ENCODE results near the gene KCNQ5. TPM values are rescaled to one million over a fixed set of nuclear protein-coding genes. Genes with fewer than 3 reads are reported as not detected.

KCNQ5 gene
- total and polyA plus RNA-seq, 2 of the 8 experiments (the other 6 are each of a cell fraction or from before 2014, with no cell fraction given): 0.83 to 1.2 TPM

DNA sequence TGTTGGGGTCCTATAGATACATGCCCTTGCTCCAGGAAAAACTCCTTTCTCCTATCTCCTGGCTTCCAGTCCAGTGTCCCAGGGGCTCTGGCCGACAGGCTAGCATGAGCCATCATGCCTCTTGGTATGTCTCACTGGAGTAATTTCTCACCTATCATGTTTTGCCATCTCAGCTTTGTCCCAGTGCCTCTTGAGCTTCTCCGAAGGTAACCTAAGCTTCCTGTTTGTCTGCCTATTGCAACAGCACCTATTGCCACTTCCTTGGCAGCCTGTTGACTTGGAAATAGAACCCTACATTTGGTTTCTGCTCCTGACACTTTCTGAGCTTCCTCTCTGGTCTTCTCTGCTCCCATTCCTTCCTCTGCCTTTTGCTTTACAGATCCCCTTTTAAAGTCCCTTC lies 197.7 kb downstream of the KCNQ5 start:
- Histone ChIP-seq H3K18ac (ENCODE audit: extremely low read depth, low read length) (no peak overlapping the region), H3K9ac (replicated peaks in 1 of 4; ENCODE audit: extremely low read depth in 1 of 4, low read depth in 3 of 4, low read length in 3 of 4) (no peak overlapping the region), H3K79me1 (ENCODE audit: low read depth, low read length) (no peaks in the 10 kb centered on the region), H2BK5ac (ENCODE audit: low read depth, low read length) (no peak overlapping the region), H3K23ac (ENCODE audit: insufficient read length) (no peak overlapping the region), H3K27ac (ENCODE audit: low read depth, low read length) (no peak overlapping the region), H3K9me3 (ENCODE audit: insufficient read depth in 2 of 2, low read depth in 1 of 2, low read length in 1 of 2) (no peaks in the 10 kb centered on the region; a peak in 1 of 4 replicates), H4K20me1 (replicated peaks in 1 of 2; ENCODE audit: control insufficient read depth in 1 of 2, insufficient read depth in 2 of 2, low read length in 2 of 2) (no peaks in the 10 kb centered on the region), H2AFZ (ENCODE audit: low read length) (0 out of 2 replicates have a peak overlapping the region, but pooled peaks have one; percentile 71), H3K14ac (ENCODE audit: insufficient read length) (no peak overlapping the region), H3K79me2 (ENCODE audit: control insufficient read depth in 1 of 2, insufficient read depth in 2 of 2, low read length in 2 of 2) (no peaks in the 10 kb centered on the region), H3K4me3 (ENCODE audit: extremely low read depth in 1 of 4, insufficient read depth in 2 of 4, low read depth in 3 of 4, low read length in 4 of 4) (no peak overlapping the region), H2BK20ac (ENCODE audit: low read length) (no peak overlapping the region), H4K5ac (ENCODE audit: insufficient read length, low read depth, low read length) (no peak overlapping the region), H3K27me3 (replicated peaks in 1 of 4; ENCODE audit: control insufficient read depth in 3 of 4, extremely low read depth in 1 of 4, insufficient read depth in 3 of 4, low read length in 3 of 4) (no peaks in the 10 kb centered on the region), H2BK15ac (ENCODE audit: low read length) (no peak overlapping the region), H2BK12ac (ENCODE audit: low read depth, low read length) (no peak overlapping the region), H2BK120ac (replicated peaks; ENCODE audit: low read depth, low read length) (no peak overlapping the region), H3K4me2 (ENCODE audit: insufficient read depth in 1 of 2, low read depth in 2 of 2, low read length in 2 of 2) (no peak overlapping the region), H4K8ac (ENCODE audit: extremely low read depth, insufficient read depth, low read length) (no peak overlapping the region), H3K36me3 (ENCODE audit: control insufficient read depth in 2 of 4, insufficient read depth in 4 of 4, low read length in 3 of 4) (no peaks in the 10 kb centered on the region), H2AK5ac (ENCODE audit: low read depth, low read length) (no peak overlapping the region), H3K56ac (replicated peaks; ENCODE audit: insufficient read length, low read depth, low read length) (no peak overlapping the region), H3K23me2 (ENCODE audit: low read depth, low read length) (no peaks in the 10 kb centered on the region), H4K91ac (replicated peaks; ENCODE audit: insufficient read length, low read length) (no peak overlapping the region), H3K4me1 (replicated peaks in 1 of 4; ENCODE audit: control insufficient read depth in 3 of 4, insufficient read depth in 4 of 4, low read length in 3 of 4) (no peaks in the 10 kb centered on the region), H3K4ac (replicated peaks; ENCODE audit: insufficient read length, low read depth, low read length) (no peak overlapping the region)
- WGBS, 2 experiments (ENCODE audit: extremely low coverage in 1 of 2, insufficient coverage in 1 of 2, insufficient read length in 1 of 2, insufficient replicate concordance in 2 of 2, low coverage in 1 of 2, low lambda C conversion rate in 2 of 2, missing lambda C conversion rate in 1 of 2): 97% methylated on average over 2 of the region's 2 CpGs; no CpG with 5 or more reads in 1 of the 2 experiments
- FAIRE-seq (no peak), DNase-seq (ENCODE audit: low read depth in 1 of 2, low spot score in 2 of 2) (no peak)
- POLR2A ChIA-PET (ENCODE audit: partially characterized antibody): interaction anchor here (0.6 kb wide), 1 partner anchor 54 kb away, joined by 3 read pairs; no protein-coding TSS in a partner anchor
- CTCF ChIA-PET (ENCODE audit: partially characterized antibody): no interaction called here
- TF ChIP-seq, protein P1, sequence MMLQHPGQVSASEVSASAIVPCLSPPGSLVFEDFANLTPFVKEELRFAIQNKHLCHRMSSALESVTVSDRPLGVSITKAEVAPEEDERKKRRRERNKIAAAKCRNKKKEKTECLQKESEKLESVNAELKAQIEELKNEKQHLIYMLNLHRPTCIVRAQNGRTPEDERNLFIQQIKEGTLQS (IDR thresholded peaks at IDR 0.05; ENCODE audit: insufficient read depth, low read depth, low read length): no peak
- TF ChIP-seq ZNF274 (IDR thresholded peaks at IDR 0.05; ENCODE audit: borderline replicate concordance, extremely low read depth, low read length) (no peak), RAD21 (IDR thresholded peaks at IDR 0.05 in 1 of 2, conservative IDR thresholded peaks at IDR 0.05 in 1 of 2; ENCODE audit: low read depth in 2 of 2, low read length in 2 of 2) (no peak), YY1 (IDR thresholded peaks at IDR 0.05; ENCODE audit: low read depth, low read length) (no peak), TAF7 (optimal IDR thresholded peaks at IDR 0.05; ENCODE audit: borderline replicate concordance, low read depth, low read length) (no peak), NRF1 (IDR thresholded peaks at IDR 0.05; ENCODE audit: low read depth, low read length) (no peak), TCF12 (IDR thresholded peaks at IDR 0.05; ENCODE audit: low read depth, low read length) (no peak), KDM1A (IDR thresholded peaks at IDR 0.05; ENCODE audit: borderline replicate concordance, low read length) (no peak), BACH1 (IDR thresholded peaks at IDR 0.05; ENCODE audit: low read length) (no peak), CBX5 (IDR thresholded peaks at IDR 0.05; ENCODE audit: low read depth, low read length) (no peak), SP1 (IDR thresholded peaks at IDR 0.05; ENCODE audit: low read depth, low read length) (no peak), SRF (IDR thresholded peaks at IDR 0.05; ENCODE audit: low read depth, low read length) (no peak)
- TF ChIP-seq, protein P2, sequence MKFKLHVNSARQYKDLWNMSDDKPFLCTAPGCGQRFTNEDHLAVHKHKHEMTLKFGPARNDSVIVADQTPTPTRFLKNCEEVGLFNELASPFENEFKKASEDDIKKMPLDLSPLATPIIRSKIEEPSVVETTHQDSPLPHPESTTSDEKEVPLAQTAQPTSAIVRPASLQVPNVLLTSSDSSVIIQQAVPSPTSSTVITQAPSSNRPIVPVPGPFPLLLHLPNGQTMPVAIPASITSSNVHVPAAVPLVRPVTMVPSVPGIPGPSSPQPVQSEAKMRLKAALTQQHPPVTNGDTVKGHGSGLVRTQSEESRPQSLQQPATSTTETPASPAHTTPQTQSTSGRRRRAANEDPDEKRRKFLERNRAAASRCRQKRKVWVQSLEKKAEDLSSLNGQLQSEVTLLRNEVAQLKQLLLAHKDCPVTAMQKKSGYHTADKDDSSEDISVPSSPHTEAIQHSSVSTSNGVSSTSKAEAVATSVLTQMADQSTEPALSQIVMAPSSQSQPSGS (IDR thresholded peaks at IDR 0.05; ENCODE audit: low read length): no peak

Measured in H1 (cell line).